VCaP (cell line): ENCODE results near the gene GPSM1.

Experiments used
- H3K27ac ChIP-seq: fragments of 450-650 bp; 2 replicates; pipeline ENCODE4 v1.5.1; 2017
- TF ChIP-seq, protein P1 (sequence below): fragments of 450-650 bp; conservative IDR thresholded peaks from 2 replicates; pipeline ENCODE4 v1.5.1; 2017; ENCODE audit warnings: mild to moderate bottlenecking, moderate library complexity

GPSM1 gene

DNA sequence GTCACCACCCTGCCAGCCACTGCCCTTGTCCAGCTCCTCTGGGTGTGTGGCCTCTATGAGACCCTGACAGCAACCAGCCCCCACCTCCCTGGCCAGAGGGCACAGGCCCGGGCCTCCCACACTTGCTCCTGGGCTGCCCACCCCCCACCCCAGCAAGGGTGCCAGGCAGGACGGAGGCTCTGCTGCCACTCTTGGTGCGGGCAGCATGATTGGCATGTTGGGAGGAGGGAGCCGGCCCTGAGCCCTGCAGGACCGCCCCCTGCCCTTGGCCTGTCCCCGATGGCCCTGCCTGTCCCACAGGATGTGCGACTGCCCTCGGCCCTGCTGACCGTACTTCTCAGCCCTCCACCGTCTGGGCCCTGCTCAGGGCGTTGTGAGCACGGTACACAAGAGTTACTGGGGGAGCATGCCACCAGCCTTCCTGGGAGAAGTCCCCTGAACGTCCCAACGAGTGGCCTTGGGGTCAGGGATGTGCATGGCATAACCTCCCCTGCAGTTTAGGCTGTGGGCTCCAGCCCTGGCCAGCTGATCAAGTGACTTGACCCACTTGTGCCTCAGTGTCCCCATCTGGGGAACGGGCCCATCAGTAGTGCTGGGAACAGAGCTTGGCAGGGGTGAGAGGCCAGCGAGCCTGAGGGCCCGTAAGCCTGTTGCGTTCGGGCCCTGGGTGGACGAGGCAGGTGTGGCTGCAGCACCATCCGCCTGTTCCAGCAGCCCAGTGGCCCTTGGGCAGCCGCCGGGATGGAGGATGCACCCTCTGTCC lies 16.0 kb downstream of the GPSM1 start:
- no peak overlapping the region for H3K27ac ChIP-seq
- TF ChIP-seq, protein P1, sequence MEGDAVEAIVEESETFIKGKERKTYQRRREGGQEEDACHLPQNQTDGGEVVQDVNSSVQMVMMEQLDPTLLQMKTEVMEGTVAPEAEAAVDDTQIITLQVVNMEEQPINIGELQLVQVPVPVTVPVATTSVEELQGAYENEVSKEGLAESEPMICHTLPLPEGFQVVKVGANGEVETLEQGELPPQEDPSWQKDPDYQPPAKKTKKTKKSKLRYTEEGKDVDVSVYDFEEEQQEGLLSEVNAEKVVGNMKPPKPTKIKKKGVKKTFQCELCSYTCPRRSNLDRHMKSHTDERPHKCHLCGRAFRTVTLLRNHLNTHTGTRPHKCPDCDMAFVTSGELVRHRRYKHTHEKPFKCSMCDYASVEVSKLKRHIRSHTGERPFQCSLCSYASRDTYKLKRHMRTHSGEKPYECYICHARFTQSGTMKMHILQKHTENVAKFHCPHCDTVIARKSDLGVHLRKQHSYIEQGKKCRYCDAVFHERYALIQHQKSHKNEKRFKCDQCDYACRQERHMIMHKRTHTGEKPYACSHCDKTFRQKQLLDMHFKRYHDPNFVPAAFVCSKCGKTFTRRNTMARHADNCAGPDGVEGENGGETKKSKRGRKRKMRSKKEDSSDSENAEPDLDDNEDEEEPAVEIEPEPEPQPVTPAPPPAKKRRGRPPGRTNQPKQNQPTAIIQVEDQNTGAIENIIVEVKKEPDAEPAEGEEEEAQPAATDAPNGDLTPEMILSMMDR, result no peak

DNA sequence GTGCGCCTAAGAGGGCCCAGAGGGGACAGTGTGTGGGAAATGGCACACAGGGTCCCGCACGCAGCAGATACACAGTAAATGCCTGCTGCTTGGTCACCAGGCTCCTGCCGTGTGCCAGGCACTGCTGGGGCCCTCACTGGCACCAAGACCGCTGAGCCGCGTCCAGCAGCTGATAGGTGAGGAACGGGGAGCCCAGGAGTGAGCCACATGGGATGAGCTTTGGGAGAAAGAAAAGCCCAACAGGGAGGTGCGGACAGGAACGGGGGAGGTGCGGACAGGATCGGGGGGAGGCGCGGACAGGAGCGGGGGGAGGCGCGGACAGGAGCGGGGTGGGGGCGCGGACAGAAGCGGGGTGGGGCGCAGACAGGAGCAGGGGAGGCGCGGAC lies 16.5 kb downstream of the GPSM1 start:
- no peak overlapping the region for H3K27ac ChIP-seq

DNA sequence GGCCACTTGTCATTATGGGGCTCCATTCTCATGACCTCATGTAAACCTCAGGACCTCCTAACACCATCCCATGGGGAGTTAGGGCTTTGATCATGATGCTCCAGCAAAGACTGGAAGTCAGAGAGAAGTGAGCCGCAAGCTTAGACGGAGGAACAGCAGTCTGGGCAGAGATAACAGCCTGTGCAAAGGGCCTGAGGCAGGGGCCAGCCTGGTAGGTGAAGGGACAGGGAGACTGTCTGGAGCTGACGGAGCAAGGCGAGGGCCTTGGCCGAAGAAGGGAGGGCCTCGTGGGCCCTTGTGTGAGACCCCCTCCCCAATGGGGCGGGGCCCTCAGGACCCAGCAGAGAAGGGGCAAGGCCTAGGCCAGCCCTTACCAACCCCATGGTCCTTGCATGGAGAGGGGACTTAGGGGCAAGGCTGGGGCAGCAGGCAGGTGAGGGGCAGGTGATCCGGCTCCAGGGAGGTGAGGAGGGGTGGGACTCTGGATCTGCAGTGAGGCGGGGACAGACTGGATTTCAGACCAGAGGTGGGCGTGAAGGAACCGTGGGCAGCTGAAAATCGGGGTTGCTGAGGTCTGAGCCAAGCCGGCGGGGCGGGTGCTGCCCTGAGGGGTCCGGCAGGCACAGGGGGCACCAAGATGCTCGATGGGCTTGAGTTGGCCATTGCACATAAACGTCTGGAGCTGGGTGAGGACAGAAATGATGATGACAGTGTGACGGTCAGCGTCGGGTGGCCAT lies 17.4 kb downstream of the GPSM1 start:
- no peak overlapping the region for H3K27ac ChIP-seq
- TF ChIP-seq, protein P1, result no peak

More for the DNA sequence above, 16.5 kb downstream of the GPSM1 start:
- TF ChIP-seq, protein P1, result no peak

DNA sequence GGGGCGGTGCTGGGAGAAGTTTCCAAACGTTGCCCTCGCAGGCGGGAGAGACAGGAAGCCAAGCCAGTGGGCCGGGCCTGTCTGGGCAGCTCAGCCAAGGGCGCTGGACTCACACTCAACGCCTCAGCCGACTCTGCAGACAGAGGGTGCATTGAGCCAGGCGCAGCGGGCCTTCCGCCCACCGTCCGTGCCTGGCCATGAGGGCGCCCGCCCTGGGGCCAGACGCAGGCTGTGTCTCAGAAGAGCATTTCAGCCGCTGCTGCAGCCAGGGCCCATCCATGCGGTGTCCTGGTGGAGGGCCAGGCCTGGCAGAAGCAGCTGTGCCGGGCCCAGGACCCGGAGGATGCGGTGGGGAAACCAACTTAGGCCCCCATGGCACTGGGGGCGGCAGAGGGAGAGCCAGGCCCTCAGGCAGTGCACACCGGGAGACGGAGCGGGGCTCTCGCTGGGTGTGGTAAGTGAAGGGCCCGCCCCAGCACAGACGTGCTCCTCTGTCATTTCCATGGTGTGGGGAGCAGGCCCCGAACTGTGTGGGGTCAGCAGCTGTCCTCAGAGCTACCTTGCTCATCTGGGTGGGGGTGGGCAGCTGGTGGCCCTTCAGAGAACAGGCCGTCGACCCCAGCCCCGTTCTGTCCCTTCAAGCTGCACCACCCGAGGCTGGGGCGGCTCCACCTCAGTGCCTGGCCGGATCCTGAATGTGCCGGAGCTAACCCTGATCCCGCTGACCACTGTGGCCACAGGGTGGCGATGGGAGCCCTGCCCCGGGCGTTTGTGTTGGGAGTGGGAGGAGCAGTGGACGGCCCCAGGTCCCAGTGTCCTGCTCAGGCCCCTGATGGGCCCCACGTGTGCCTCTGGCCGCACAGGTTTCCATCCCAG lies 18.2 kb downstream of the GPSM1 start:
- H3K27ac ChIP-seq, result peak overlapping the region; percentile 42
- TF ChIP-seq, protein P1, result peak; percentile 74

DNA sequence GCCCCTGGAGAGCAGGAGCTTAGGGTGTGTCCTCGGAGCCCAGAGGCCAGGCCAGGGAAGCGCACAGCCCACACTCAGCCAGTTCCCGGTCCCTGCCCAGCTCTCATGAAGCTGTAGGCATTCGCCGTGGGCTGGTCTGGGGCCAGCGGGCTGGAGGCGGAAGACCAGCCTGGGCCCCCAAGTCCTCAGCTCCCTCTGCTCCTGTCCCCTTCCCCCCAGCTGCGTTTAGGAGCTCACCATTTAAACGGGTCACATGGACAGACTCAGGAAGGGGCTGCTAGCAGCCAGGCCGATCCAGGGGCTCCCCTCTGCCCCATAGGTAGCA lies 18.8 kb downstream of the GPSM1 start:
- H3K27ac ChIP-seq, result peak overlapping the region; percentile 42
- TF ChIP-seq, protein P1, result peak; percentile 28; the same call in 1 of the 2 replicates

DNA sequence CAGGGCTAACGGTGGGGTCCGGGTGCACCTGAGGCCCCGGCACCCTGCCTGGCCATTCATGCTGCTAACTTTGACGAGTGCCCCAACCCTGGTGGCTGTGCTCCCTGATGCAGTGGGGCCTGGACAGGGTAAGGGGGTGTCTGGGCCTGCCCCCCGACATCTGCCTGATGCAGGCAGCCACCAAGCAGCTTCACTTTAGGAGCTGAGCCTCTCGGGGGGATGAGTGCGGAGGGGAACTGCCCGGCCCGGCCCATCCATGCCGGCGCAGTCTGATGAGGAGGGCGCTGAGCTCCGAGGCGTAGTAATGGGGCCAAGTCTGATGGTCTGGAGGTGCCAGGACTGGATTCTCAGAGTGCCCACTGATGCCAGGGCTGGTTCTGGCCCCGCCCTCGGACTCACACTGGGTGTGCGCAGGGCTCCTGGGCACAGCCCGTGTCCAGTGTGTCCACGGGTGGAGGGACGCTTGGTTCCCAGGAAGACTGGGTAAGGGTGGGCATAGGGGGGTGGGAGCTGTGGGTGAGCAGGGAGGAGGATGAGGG lies 19.7 kb downstream of the GPSM1 start:
- H3K27ac ChIP-seq, result no peak overlapping the region
- TF ChIP-seq, protein P1, result no peak
